CD4-positive, alpha-beta T cell (primary cell): ENCODE results near the gene SCAPER. TPM values are rescaled to one million over a fixed set of nuclear protein-coding genes. Genes with fewer than 3 reads are reported as not detected.

ENCODE experiments used
- ATAC-seq: fragments of 200-7000 bp; cut with Tn5 transposase; one replicate; pipeline ENCODE4 v1.10.0; 2022; ENCODE audit warnings: mild to moderate bottlenecking; ENCODE audit not compliant: poor library complexity
- CTCF ChIA-PET: fragments of 350-600 bp; sonication (Branson Sonifier 250); formaldehyde crosslinking; loops from one replicate; lab custom pipeline; 2021; ENCODE audit warnings: antibody characterized with exemption, inconsistent platforms; lab: Charles Lee
- POLR2A ChIA-PET: fragments of 350-600 bp; sonication (Branson Sonifier 250); formaldehyde crosslinking; loops from one replicate; lab custom pipeline; 2021; ENCODE audit warnings: antibody characterized with exemption, inconsistent platforms; lab: Charles Lee
- DNase-seq, 14 experiments: peaks; one replicate each; pipeline ENCODE4 v3.0.0-alpha.2; 2013 to 2020; ENCODE audit warnings: mixed read lengths in 2 of 14
- H3K27ac ChIP-seq, 2 donors: one replicate each; pipeline versions ENCODE4 v1.5.1 to v1.7.0; 2013; ENCODE audit warnings: low read length in 2 of 2, low read depth in 1 of 2, mild to moderate bottlenecking in 1 of 2
- H3K27me3 ChIP-seq, 2 experiments: 1 replicate in 1 of 2; 2 replicates in 1 of 2; pipeline versions ENCODE4 v1.6.1 to v1.7.0; 2013; ENCODE audit warnings: low read length in 2 of 2, control low read depth in 1 of 2, mild to moderate bottlenecking in 1 of 2, moderate library complexity in 1 of 2; ENCODE audit not compliant: insufficient read depth in 2 of 2, control insufficient read depth in 1 of 2
- H3K36me3 ChIP-seq: one replicate; pipeline ENCODE4 v1.6.1; 2013; ENCODE audit warnings: low read length, control low read depth; ENCODE audit not compliant: insufficient read depth
- H3K4me1 ChIP-seq: one replicate; pipeline ENCODE4 v1.6.1; 2013; ENCODE audit warnings: low read length, control low read depth; ENCODE audit not compliant: insufficient read depth
- H3K4me3 ChIP-seq: one replicate; pipeline ENCODE4 v1.5.1; 2013; ENCODE audit warnings: mild to moderate bottlenecking, low read length, moderate library complexity
- H3K9me3 ChIP-seq, 2 experiments: 1 replicate in 1 of 2; 2 replicates in 1 of 2; pipeline versions ENCODE4 v1.6.1 to v1.7.0; 2013; ENCODE audit warnings: low read length in 2 of 2, mild to moderate bottlenecking in 2 of 2, control low read depth in 1 of 2, moderate library complexity in 1 of 2; ENCODE audit not compliant: control insufficient read depth in 1 of 2, insufficient read depth in 1 of 2
- H3K27ac Mint-ChIP-seq: one replicate; pipeline ENCODE4 v1.8.0; 2020; ENCODE audit warnings: mixed read lengths
- H3K27me3 Mint-ChIP-seq: one replicate; pipeline ENCODE4 v1.8.0; 2021; ENCODE audit warnings: mixed read lengths
- H3K36me3 Mint-ChIP-seq: one replicate; pipeline ENCODE4 v1.8.0; 2021; ENCODE audit warnings: low read depth, mixed read lengths
- H3K4me1 Mint-ChIP-seq: one replicate; pipeline ENCODE4 v1.8.0; 2021; ENCODE audit warnings: low read depth, mixed read lengths
- H3K4me3 Mint-ChIP-seq: one replicate; pipeline ENCODE4 v1.8.0; 2020; ENCODE audit warnings: mild to moderate bottlenecking, mixed read lengths
- H3K9me3 Mint-ChIP-seq: one replicate; pipeline ENCODE4 v1.8.0; 2020; ENCODE audit warnings: mixed read lengths
- intact Hi-C, 2 experiments: fragments of 100-400 bp; cut with DNase I in 1 of 2; cut with micrococcal nuclease in 1 of 2; formaldehyde crosslinking; loops; one replicate each; pipeline versions ENCODE4 v1.15.1 to v1.9.0; 2023 to 2025; cut with DNase I, micrococcal nuclease
- total RNA-seq, 174 experiments: library from RNA in 2 of 174; stranded (reverse) in 2 of 174; gene quantifications; one replicate each; pipeline ENCODE4 v1.2.3 and lab custom pipeline; 2021 to 2026
- TF ChIP-seq, protein P1 (sequence below): fragments of 200-600 bp; IDR thresholded peaks from one replicate; pipeline ENCODE4 v1.8.0; 2022; ENCODE audit warnings: antibody characterized with exemption, mild to moderate bottlenecking

SCAPER gene
- total RNA-seq, 2 experiments from 2014 or later, result 40.3 to 41.2 TPM

DNA sequence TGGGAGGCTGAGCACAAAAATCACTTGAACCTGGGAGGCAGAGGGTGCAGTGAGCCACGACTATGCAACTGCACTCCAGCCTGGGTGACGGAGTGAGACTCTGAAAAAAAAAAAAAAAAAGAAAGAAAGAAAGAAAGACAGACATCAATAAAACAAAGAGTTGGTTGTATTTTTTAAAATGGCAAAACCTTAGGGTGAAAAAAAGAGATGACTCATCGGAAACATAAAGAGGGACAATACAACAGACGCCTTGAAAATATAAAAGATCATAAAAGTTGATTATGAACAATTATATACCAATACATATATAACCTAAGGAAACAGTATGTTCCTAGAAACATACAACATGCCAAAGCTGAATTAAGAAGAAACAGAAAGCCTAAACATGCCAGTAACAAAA, 92.8 kb downstream of the SCAPER start:
- intact Hi-C loops, result no loop called here
- Histone ChIP-seq H3K27ac (no peak overlapping the region), H3K27me3 (no peaks in the 10 kb centered on the region), H3K4me1 (no peaks in the 10 kb centered on the region), H3K9me3 (peaks cover 0 to 4% of the 10 kb centered on the region in 2 experiments), H3K4me3 (no peak overlapping the region), H3K36me3 (no peaks in the 10 kb centered on the region)
- ChIA-PET POLR2A (no interaction called here), CTCF (no interaction called here)
- H3K36me3 Mint-ChIP-seq, result peaks cover 28% of the 10 kb centered on the region
- no peak overlapping the region for H3K27ac Mint-ChIP-seq
- peaks cover 26% of the 10 kb centered on the region for H3K4me1 Mint-ChIP-seq
- H3K27me3 Mint-ChIP-seq, result no peaks in the 10 kb centered on the region
- TF ChIP-seq, protein P1, sequence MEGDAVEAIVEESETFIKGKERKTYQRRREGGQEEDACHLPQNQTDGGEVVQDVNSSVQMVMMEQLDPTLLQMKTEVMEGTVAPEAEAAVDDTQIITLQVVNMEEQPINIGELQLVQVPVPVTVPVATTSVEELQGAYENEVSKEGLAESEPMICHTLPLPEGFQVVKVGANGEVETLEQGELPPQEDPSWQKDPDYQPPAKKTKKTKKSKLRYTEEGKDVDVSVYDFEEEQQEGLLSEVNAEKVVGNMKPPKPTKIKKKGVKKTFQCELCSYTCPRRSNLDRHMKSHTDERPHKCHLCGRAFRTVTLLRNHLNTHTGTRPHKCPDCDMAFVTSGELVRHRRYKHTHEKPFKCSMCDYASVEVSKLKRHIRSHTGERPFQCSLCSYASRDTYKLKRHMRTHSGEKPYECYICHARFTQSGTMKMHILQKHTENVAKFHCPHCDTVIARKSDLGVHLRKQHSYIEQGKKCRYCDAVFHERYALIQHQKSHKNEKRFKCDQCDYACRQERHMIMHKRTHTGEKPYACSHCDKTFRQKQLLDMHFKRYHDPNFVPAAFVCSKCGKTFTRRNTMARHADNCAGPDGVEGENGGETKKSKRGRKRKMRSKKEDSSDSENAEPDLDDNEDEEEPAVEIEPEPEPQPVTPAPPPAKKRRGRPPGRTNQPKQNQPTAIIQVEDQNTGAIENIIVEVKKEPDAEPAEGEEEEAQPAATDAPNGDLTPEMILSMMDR, result no peak
- H3K9me3 Mint-ChIP-seq, result peaks cover 5% of the 10 kb centered on the region
- H3K4me3 Mint-ChIP-seq, result no peak overlapping the region
- DNase-seq (no peak), ATAC-seq (no peak)

DNA sequence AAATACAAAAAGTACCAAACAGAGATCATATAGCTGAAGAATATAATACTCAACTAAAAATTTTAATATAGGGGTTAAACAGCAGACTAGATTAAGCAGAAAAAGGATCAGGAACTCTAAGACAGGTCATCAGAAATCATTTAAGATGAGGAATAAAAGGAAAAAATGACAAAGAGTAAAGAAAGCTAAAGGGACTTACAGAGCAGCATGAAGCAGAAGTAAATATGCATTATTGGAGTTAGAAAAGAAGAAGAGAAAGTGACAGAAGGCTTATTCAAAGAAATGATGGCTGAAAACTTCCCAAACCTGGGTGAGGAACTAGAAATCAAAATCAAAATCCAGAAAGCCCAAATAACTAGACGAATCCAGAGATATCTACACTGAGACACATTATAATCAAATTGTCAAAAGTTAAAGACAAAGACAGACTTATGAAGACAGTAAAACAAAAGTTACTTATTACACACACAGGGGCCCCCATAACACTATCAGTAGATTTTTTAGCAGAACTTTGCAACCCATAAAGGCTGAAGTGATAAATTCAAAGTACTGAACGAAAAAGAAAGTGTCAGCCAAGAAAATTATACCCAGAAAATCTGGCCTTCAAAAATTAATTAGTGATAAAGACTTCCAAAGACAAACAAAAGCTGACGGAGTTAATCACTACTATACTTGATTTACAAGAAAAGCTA, 95.6 kb downstream of the SCAPER start:
- peaks cover 5% of the 10 kb centered on the region for H3K9me3 Mint-ChIP-seq
- no peaks in the 10 kb centered on the region for H3K36me3 ChIP-seq
- no peaks in the 10 kb centered on the region for H3K4me1 ChIP-seq
- intact Hi-C loops, result no loop called here
- no peak overlapping the region for H3K4me3 Mint-ChIP-seq
- TF ChIP-seq, protein P1, result no peak
- H3K4me3 ChIP-seq, result no peak overlapping the region
- ATAC-seq (no peak), DNase-seq (no peak)
- H3K27ac Mint-ChIP-seq, result no peak overlapping the region
- ChIA-PET POLR2A (no interaction called here), CTCF (no interaction called here)
- peaks cover 13% of the 10 kb centered on the region for H3K4me1 Mint-ChIP-seq
- H3K27me3 ChIP-seq, result no peaks in the 10 kb centered on the region
- H3K36me3 Mint-ChIP-seq, result peaks cover 31% of the 10 kb centered on the region
- no peaks in the 10 kb centered on the region for H3K27me3 Mint-ChIP-seq
- H3K27ac ChIP-seq, result no peak overlapping the region
- peaks cover 0 to 4% of the 10 kb centered on the region in 2 experiments for H3K9me3 ChIP-seq

DNA sequence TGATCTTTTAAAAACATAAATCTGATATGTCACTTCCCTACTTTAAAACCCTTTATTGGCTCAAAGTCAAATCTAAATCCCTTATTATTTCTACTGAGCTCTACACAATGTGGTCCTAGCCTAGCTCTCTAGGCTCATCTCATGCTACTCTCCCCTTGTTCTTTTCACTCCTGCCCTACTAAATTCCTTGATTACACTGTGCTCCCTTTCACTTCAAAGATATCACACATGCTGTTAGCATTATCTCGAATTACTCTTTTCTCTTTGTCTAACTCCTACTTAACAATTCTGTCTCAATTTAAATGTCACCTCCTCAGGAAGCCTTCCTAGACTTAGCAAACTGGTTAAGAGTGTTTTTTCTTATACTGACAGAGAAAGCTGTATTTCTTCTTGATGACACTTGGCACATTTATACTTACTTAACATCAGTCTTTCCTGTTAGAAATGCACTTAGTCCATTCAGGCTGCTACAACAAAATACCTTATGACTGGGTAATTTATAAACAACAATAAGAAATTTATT, 102.0 kb downstream of the SCAPER start:
- H3K36me3 Mint-ChIP-seq, result peaks cover 71% of the 10 kb centered on the region
- Histone ChIP-seq H3K27ac (no peak overlapping the region), H3K36me3 (peaks cover 26% of the 10 kb centered on the region), H3K4me3 (no peak overlapping the region), H3K9me3 (no peaks in the 10 kb centered on the region), H3K27me3 (no peaks in the 10 kb centered on the region), H3K4me1 (no peaks in the 10 kb centered on the region)
- no peak overlapping the region for H3K4me3 Mint-ChIP-seq
- ATAC-seq (no peak), DNase-seq (no peak)
- intact Hi-C loops, result no loop called here
- H3K4me1 Mint-ChIP-seq, result no peaks in the 10 kb centered on the region
- H3K27me3 Mint-ChIP-seq, result no peaks in the 10 kb centered on the region
- CTCF ChIA-PET, result interaction anchor here (1.7 kb wide), 1 partner anchor 21 kb away, joined by 4 read pairs; no protein-coding TSS in a partner anchor
- no peak overlapping the region for H3K27ac Mint-ChIP-seq
- TF ChIP-seq, protein P1, result no peak
- POLR2A ChIA-PET, result no interaction called here
- no peaks in the 10 kb centered on the region for H3K9me3 Mint-ChIP-seq
